Fibroblast of lung (primary cell): ENCODE measurements around the gene SLFN12L. TPM values are rescaled to one million over a fixed set of nuclear protein-coding genes. Genes with fewer than 3 reads are reported as not detected.

Experiments
- DNase-seq, 2 donors: peaks; one replicate each; pipeline versions ENCODE4 v3.0.0 to v3.0.0-alpha.2; 2010; ENCODE audit warnings: low read depth in 2 of 2
- H2AFZ ChIP-seq: 2 replicates; pipeline ENCODE4 v1.5.1; 2012; ENCODE audit warnings: low read length, control low read depth, inconsistent platforms
- H3K27ac ChIP-seq: 2 replicates; pipeline ENCODE4 v1.5.1; 2011; ENCODE audit warnings: low read length, control low read depth; ENCODE audit not compliant: insufficient read depth
- H3K27me3 ChIP-seq: 2 replicates; pipeline ENCODE4 v1.5.1; 2011; ENCODE audit warnings: mild to moderate bottlenecking, low read length; ENCODE audit not compliant: control insufficient read depth, insufficient read depth
- H3K36me3 ChIP-seq: 2 replicates; pipeline ENCODE4 v1.5.1; 2011; ENCODE audit warnings: low read length; ENCODE audit not compliant: control insufficient read depth, insufficient read depth
- H3K4me1 ChIP-seq: 2 replicates; pipeline ENCODE4 v1.5.1; 2011; ENCODE audit warnings: low read length; ENCODE audit not compliant: control insufficient read depth, insufficient read depth; ENCODE audit errors: extremely low read depth
- H3K4me2 ChIP-seq: 2 replicates; pipeline ENCODE4 v1.5.1; 2011; ENCODE audit warnings: low read length, control low read depth; ENCODE audit not compliant: insufficient read depth; ENCODE audit errors: extremely low read depth
- H3K4me3 ChIP-seq, 4 experiments: fragments of 200-600 bp in 1 of 4; sonication (generic) in 1 of 4; replicated peaks in 1 of 4; 2 replicates each; pipeline ENCODE4 v1.5.1; 2011 to 2016; ENCODE audit warnings: low read length in 4 of 4, low read depth in 3 of 4, mild to moderate bottlenecking in 3 of 4, control low read depth in 2 of 4, inconsistent platforms in 1 of 4, mixed read lengths in 1 of 4; ENCODE audit not compliant: insufficient read depth in 1 of 4; ENCODE audit errors: control extremely low read depth in 1 of 4
- H3K79me2 ChIP-seq: 2 replicates; pipeline ENCODE4 v1.5.1; 2012; ENCODE audit warnings: mild to moderate bottlenecking, low read length, inconsistent platforms; ENCODE audit not compliant: control insufficient read depth, insufficient read depth
- H3K9ac ChIP-seq: 2 replicates; pipeline ENCODE4 v1.5.1; 2011; ENCODE audit warnings: mild to moderate bottlenecking, low read length, control low read depth; ENCODE audit not compliant: insufficient read depth
- H3K9me3 ChIP-seq: 2 replicates; pipeline ENCODE4 v1.5.1; 2012; ENCODE audit warnings: low read depth, low read length; ENCODE audit not compliant: control insufficient read depth, insufficient read depth
- H4K20me1 ChIP-seq: 2 replicates; pipeline ENCODE4 v1.5.1; 2011; ENCODE audit warnings: low read length; ENCODE audit not compliant: control insufficient read depth, insufficient read depth; ENCODE audit errors: extremely low read depth
- EZH2 ChIP-seq: IDR thresholded peaks from 2 replicates; pipeline ENCODE4 v1.5.1; 2012; ENCODE audit warnings: low read length, control low read depth, mild to moderate bottlenecking; ENCODE audit errors: missing control alignments
- polyA plus RNA-seq, 2 donors: library from polyadenylated mRNA; depleted of rRNA in 1 of 2; stranded (reverse) in 1 of 2; unstranded in 1 of 2; fragments of >200 nt; gene quantifications; 2 replicates each; pipeline ENCODE4 v1.2.1, GENCODE V29; 2011 to 2012; ENCODE audit warnings: missing spikeins in 1 of 2
- total RNA-seq: library from RNA; depleted of rRNA; stranded (reverse); fragments of >200 nt; gene quantifications from 2 replicates; pipeline ENCODE4 v1.2.1, GENCODE V29; 2014
- TF ChIP-seq, protein P1 (sequence below), 2 donors: IDR thresholded peaks in 1 of 2; conservative IDR thresholded peaks in 1 of 2; 1 replicate in 1 of 2; 2 replicates in 1 of 2; pipeline ENCODE4 v1.5.1; 2011 to 2012; ENCODE audit warnings: low read length in 2 of 2, control low read depth in 1 of 2, inconsistent platforms in 1 of 2, low read depth in 1 of 2, mild to moderate bottlenecking in 1 of 2

Gene SLFN12L
- total and polyA plus RNA-seq, 2 donors (not counting 1 experiment from before 2014, with no cell fraction given): 0.09 to 0.17 TPM

DNA sequence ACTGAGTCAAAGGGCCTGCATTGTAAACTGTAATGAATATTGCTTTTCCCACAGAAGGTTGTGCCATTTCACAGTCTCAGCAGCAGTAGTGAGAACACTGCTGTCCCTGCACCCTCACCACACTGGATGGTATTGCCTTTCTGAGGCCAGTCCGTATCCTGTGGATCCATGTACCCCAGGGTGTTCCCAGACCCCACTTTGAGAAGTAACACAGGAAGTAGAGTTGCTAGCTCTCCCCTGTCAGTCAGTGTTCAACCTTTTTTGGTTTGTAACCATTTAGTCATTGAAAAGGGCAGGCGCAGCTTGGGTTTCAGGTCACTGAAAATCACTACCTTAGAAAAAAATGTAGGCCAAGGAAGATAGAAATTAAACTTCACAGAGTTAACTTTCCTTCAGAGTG, 37.9 kb downstream of the SLFN12L start:
- Histone ChIP-seq H3K27me3 (peaks cover 4% of the 10 kb centered on the region), H4K20me1 (no peaks in the 10 kb centered on the region), H3K4me2 (no peak overlapping the region), H3K4me1 (no peaks in the 10 kb centered on the region), H3K9me3 (no peaks in the 10 kb centered on the region), H3K4me3 (no peak overlapping the region), H3K36me3 (no peaks in the 10 kb centered on the region), H2AFZ (no peak overlapping the region), H3K27ac (no peak overlapping the region), H3K79me2 (no peaks in the 10 kb centered on the region), H3K9ac (no peak overlapping the region)
- TF ChIP-seq, protein P1, sequence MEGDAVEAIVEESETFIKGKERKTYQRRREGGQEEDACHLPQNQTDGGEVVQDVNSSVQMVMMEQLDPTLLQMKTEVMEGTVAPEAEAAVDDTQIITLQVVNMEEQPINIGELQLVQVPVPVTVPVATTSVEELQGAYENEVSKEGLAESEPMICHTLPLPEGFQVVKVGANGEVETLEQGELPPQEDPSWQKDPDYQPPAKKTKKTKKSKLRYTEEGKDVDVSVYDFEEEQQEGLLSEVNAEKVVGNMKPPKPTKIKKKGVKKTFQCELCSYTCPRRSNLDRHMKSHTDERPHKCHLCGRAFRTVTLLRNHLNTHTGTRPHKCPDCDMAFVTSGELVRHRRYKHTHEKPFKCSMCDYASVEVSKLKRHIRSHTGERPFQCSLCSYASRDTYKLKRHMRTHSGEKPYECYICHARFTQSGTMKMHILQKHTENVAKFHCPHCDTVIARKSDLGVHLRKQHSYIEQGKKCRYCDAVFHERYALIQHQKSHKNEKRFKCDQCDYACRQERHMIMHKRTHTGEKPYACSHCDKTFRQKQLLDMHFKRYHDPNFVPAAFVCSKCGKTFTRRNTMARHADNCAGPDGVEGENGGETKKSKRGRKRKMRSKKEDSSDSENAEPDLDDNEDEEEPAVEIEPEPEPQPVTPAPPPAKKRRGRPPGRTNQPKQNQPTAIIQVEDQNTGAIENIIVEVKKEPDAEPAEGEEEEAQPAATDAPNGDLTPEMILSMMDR (conservative IDR thresholded peaks at IDR 0.05 in 1 of 2, IDR thresholded peaks at IDR 0.05 in 1 of 2; ENCODE audit: low read depth in 1 of 2, low read length in 2 of 2): no peak
- no peak for TF ChIP-seq EZH2
- DNase-seq: no peak

DNA sequence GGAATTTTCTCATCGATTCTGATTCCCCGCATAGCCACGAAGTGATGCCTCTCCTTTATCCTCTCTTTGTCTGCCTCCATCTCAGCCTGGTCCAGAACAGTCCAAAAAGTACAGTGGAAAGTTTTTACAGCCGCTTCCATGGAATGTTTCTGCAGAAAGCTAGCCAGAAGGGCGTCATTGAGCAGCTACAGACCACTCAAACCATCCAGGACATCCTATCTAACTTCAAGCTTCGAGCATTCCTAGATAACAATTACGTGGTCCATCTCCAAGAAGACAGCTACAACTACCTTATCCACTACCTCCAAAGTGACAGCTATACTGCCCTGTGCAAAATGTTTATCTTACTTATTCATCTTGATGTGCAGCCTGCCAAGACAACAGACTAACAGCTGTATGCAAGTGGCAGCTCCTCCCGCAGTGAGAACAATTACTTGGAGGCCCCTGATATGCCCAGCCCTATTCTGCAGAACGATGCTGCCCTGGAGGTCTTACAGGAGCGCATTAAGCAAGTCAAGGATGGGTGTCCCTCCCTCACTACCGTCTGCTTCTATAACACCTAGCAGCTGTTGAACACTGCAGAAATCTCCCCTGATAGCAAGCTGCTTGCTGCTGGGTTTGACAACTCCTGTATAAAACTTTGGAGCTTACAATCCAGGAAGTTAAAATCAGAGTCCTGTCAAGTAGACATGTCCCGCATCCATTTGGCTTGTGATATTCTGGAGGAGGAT, 38.9 kb downstream of the SLFN12L start:
- H3K4me2 ChIP-seq: peak overlapping the region; percentile 80
- peak overlapping the region; percentile 78 for H2AFZ ChIP-seq
- peaks cover 6% of the 10 kb centered on the region for H3K27me3 ChIP-seq
- peak overlapping the region in 2 of 4 experiments; percentile 25 to 54 for H3K4me3 ChIP-seq
- no peaks in the 10 kb centered on the region for H3K4me1 ChIP-seq
- no peak overlapping the region for H3K9ac ChIP-seq
- no peak for DNase-seq
- H3K27ac ChIP-seq: no peak overlapping the region
- no peaks in the 10 kb centered on the region for H4K20me1 ChIP-seq
- H3K79me2 ChIP-seq: no peaks in the 10 kb centered on the region
- no peak for TF ChIP-seq EZH2
- TF ChIP-seq, protein P1 (conservative IDR thresholded peaks at IDR 0.05 in 1 of 2, IDR thresholded peaks at IDR 0.05 in 1 of 2; ENCODE audit: low read depth in 1 of 2, low read length in 2 of 2): no peak
- no peaks in the 10 kb centered on the region for H3K9me3 ChIP-seq
- H3K36me3 ChIP-seq: no peaks in the 10 kb centered on the region

DNA sequence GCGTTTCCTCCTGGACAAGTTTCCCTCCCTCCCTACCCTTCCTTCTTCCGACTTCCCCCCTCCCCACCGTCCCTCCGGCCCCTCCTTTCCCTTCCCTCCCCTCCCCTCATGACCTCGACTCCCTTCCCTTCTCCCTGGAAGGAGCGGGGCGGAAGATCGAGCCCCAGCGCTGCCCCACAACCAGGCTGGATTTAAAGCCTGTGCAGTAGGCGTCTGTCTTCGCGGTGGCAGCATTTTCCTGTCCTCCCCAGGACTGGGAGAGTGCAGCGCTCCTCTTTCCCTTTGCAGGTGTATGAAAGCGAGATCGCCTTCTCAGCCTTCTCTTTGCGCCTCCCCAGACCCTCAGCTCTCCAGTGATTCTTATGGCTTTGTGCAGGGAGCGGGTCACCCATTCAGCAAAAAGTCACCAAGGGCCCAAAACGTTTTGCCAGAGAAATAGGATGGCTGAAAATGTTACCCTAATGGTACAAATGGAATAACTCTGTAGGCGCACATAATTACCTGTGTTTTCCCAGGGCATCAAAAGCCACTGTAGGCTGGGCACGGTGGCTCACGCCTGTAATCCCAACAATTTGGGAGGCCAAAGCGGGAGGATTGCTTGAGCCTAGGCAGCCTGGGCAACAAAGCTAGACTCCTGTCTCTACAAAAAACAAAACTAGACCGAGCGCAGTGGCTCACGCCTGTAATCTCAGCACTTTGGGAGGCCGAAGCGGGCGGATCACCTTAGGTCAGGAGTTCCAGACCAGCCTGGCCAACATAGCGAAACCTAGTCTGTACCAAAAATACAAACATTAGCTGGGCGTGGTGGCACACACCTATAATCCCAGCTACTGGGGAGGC, 40.8 kb downstream of the SLFN12L start:
- TF ChIP-seq, protein P1 (conservative IDR thresholded peaks at IDR 0.05 in 1 of 2, IDR thresholded peaks at IDR 0.05 in 1 of 2; ENCODE audit: low read depth in 1 of 2, low read length in 2 of 2): no peak
- TF ChIP-seq EZH2: peak; percentile 4
- DNase-seq: no peak

More for the DNA sequence above, 40.8 kb downstream of the SLFN12L start:
- Histone ChIP-seq H3K36me3 (no peaks in the 10 kb centered on the region), H2AFZ (no peak overlapping the region), H4K20me1 (no peaks in the 10 kb centered on the region), H3K27ac (no peak overlapping the region), H3K4me2 (no peak overlapping the region), H3K4me1 (no peaks in the 10 kb centered on the region), H3K27me3 (peaks cover 11% of the 10 kb centered on the region), H3K79me2 (no peaks in the 10 kb centered on the region), H3K9me3 (no peaks in the 10 kb centered on the region), H3K9ac (no peak overlapping the region), H3K4me3 (no peak overlapping the region)
